SU-DHL-6 (cell line): Measurements from ENCODE around the gene UXT.

Source experiments
- H2AFZ ChIP-seq: fragments of 200-600 bp; sonication (generic); 2 replicates; pipeline ENCODE4 v1.6.1; 2014; ENCODE audit warnings: low read depth, mild to moderate bottlenecking, moderate library complexity, mixed read lengths, antibody characterized with exemption, low read length; ENCODE audit not compliant: severe bottlenecking
- H3F3A ChIP-seq: fragments of 200-600 bp; shearing (Covaris generic); 2 replicates; pipeline ENCODE4 v1.6.0; 2016; ENCODE audit warnings: antibody characterized with exemption, mild to moderate bottlenecking; ENCODE audit not compliant: insufficient read depth
- H3K27ac ChIP-seq: fragments of 200-600 bp; sonication (generic); 2 replicates; pipeline ENCODE4 v1.5.1; 2016; ENCODE audit warnings: low read depth, mild to moderate bottlenecking, low read length, moderate library complexity, mixed read lengths
- H3K27me3 ChIP-seq: fragments of 200-600 bp; sonication (generic), shearing (Covaris generic); 2 replicates; pipeline ENCODE4 v1.6.0; 2014; ENCODE audit warnings: mild to moderate bottlenecking, low read length
- H3K36me3 ChIP-seq: fragments of 200-600 bp; sonication (generic); 2 replicates; pipeline ENCODE4 v1.6.1; 2014; ENCODE audit warnings: mild to moderate bottlenecking, low read length, mixed read lengths
- H3K4me2 ChIP-seq: fragments of 300-600, 200-600 bp; shearing (Covaris generic), sonication (generic); 2 replicates; pipeline ENCODE4 v1.6.0; 2014; ENCODE audit warnings: low read length, low read depth, mild to moderate bottlenecking; ENCODE audit not compliant: poor library complexity, severe bottlenecking
- H3K4me3 ChIP-seq: fragments of 200-600 bp; sonication (generic); 2 replicates; pipeline ENCODE4 v1.5.1; 2014; ENCODE audit warnings: antibody characterized with exemption, low read length, mild to moderate bottlenecking, mixed read lengths; ENCODE audit not compliant: insufficient read depth, poor library complexity, severe bottlenecking
- H3K79me2 ChIP-seq: fragments of 200-600 bp; sonication (generic); 2 replicates; pipeline ENCODE4 v1.6.1; 2014; ENCODE audit warnings: mild to moderate bottlenecking, low read length, moderate library complexity; ENCODE audit not compliant: insufficient read depth
- H3K9ac ChIP-seq: fragments of 200-600 bp; sonication (generic); 2 replicates; pipeline ENCODE4 v1.7.0; 2014; ENCODE audit warnings: mild to moderate bottlenecking, low read length
- H3K9me2 ChIP-seq: fragments of 200-600 bp; sonication (generic); replicated peaks from 2 replicates; pipeline ENCODE4 v1.6.1; 2014; ENCODE audit warnings: low read length; ENCODE audit not compliant: insufficient read depth
- H3K9me3 ChIP-seq: fragments of 200-600 bp; sonication (generic); 2 replicates; pipeline ENCODE4 v1.6.1; 2014; ENCODE audit warnings: low read length, mixed read lengths; ENCODE audit not compliant: insufficient read depth
- H4K20me1 ChIP-seq: fragments of 200-600 bp; sonication (generic); 2 replicates; pipeline ENCODE4 v1.6.1; 2014; ENCODE audit warnings: low read depth, mild to moderate bottlenecking, antibody characterized with exemption, low read length, moderate library complexity, mixed read lengths
- CTCF ChIP-seq: fragments of 200-600 bp; sonication (generic); IDR thresholded peaks from one replicate; pipeline ENCODE4 v1.5.1; 2017; ENCODE audit warnings: antibody characterized with exemption, mild to moderate bottlenecking, low read length, moderate library complexity; ENCODE audit not compliant: insufficient read depth, poor library complexity, severe bottlenecking
- EZH2phosphoT487 ChIP-seq: fragments of 200-600 bp; sonication (generic), shearing (Covaris generic); conservative IDR thresholded peaks from 2 replicates; pipeline ENCODE4 v1.6.1; 2018; ENCODE audit warnings: mild to moderate bottlenecking, antibody characterized with exemption, low read length, moderate library complexity, mixed read lengths

Gene UXT

DNA sequence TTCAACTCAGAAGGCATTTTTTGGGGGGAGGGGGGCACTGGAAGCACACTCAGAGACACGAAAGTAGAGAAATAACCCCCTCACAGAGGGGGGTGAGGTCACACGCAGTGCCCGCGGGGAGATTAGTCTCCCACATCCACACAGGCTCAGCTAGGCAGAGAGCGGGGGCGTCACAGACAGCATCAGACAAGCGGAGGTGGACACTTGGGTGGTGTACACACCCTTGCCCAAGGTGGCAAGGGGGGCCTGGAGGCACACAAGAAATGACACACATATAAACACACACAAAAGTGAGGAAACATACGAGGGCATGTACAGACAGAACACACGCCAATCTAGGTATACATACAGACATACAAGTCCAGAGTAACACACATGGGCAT, 38.7 kb downstream of the UXT start:
- no peak overlapping the region for H3K4me3 ChIP-seq
- no peak overlapping the region for H3K27ac ChIP-seq
- no peak overlapping the region for H2AFZ ChIP-seq
- H3K36me3 ChIP-seq: no peaks in the 10 kb centered on the region
- H3K9me3 ChIP-seq: no peaks in the 10 kb centered on the region
- peak overlapping the region; percentile 13 for H3K4me2 ChIP-seq
- H3F3A ChIP-seq: no peaks in the 10 kb centered on the region
- H4K20me1 ChIP-seq: no peaks in the 10 kb centered on the region
- H3K27me3 ChIP-seq: no peaks in the 10 kb centered on the region
- TF ChIP-seq EZH2phosphoT487 (no peak), CTCF (no peak)
- H3K79me2 ChIP-seq: no peaks in the 10 kb centered on the region
- H3K9me2 ChIP-seq: no peaks in the 10 kb centered on the region
- H3K9ac ChIP-seq: no peak overlapping the region

DNA sequence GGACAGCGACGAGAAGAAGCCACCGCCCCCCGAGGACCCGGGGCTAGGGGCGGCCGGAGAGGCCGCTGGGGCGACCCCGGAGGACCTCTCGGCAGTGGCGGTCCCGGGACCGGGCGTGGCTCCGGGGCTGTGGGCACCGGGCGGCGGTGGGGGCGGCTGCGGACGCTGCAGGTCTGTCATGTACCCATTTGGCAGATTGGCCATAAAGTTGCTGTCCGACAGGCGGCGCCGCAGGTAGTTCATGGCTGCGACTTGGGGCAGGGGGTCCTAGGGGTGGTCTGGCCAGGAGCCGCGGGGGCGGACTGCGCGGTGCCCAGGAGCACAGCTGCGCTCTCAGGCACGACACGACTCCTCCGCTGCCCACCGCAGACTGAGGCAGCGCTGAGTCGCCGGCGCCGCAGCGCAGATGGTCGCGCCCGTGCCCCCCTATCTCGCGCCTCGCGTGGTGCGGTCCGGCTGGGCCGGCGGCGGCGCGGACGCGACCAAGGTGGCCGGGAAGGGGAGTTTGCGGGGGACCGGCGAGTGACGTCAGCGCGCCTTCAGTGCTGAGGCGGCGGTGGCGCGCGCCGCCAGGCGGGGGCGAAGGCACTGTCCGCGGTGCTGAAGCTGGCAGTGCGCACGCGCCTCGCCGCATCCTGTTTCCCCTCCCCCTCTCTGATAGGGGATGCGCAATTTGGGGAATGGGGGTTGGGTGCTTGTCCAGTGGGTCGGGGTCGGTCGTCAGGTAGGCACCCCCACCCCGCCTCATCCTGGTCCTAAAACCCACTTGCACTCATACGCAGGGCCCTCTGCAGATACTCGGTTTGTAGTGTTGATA, 39.3 kb downstream of the UXT start, which contains the start of gene SYN1:
TSS of gene SYN1 (minus strand) at position 372 of the 817 bp plus-strand sequence. CDS start at position 243, 129 bp downstream.
- Histone ChIP-seq H3K27me3 (no peaks in the 10 kb centered on the region), H3K9me3 (no peaks in the 10 kb centered on the region), H4K20me1 (no peaks in the 10 kb centered on the region), H3F3A (no peaks in the 10 kb centered on the region), H3K79me2 (no peaks in the 10 kb centered on the region), H3K9ac (no peak within 1 kb of the TSS), H3K4me2 (peak within 1 kb of the TSS; percentile 48), H2AFZ (no peak within 1 kb of the TSS), H3K36me3 (no peaks in the 10 kb centered on the region), H3K4me3 (peak within 1 kb of the TSS; percentile 34), H3K27ac (no peak within 1 kb of the TSS), H3K9me2 (no peaks in the 10 kb centered on the region)
- TF ChIP-seq CTCF: peak; percentile 12
- no peak for TF ChIP-seq EZH2phosphoT487

- Histone ChIP-seq H3K9me2 (no peaks in the 10 kb centered on the region), H3K9ac (no peak overlapping the region), H2AFZ (no peak overlapping the region), H3K9me3 (no peaks in the 10 kb centered on the region), H4K20me1 (no peaks in the 10 kb centered on the region), H3F3A (no peaks in the 10 kb centered on the region), H3K27me3 (no peaks in the 10 kb centered on the region), H3K27ac (no peak overlapping the region), H3K4me2 (peak overlapping the region; percentile 48), H3K4me3 (no peak overlapping the region), H3K36me3 (no peaks in the 10 kb centered on the region), H3K79me2 (no peaks in the 10 kb centered on the region)
- TF ChIP-seq CTCF (no peak), EZH2phosphoT487 (no peak)
These were observed 40.0 kb downstream of the UXT start for GRCh38 chrX:47618923-47619485.
